CD1c-positive myeloid dendritic cell (primary cell): ENCODE measurements around the gene CPLX1.

Source experiments
- DNase-seq: peaks from one replicate; pipeline ENCODE4 v3.0.0-alpha.2; 2016; ENCODE audit errors: extremely low spot score

The CPLX1 gene

DNA sequence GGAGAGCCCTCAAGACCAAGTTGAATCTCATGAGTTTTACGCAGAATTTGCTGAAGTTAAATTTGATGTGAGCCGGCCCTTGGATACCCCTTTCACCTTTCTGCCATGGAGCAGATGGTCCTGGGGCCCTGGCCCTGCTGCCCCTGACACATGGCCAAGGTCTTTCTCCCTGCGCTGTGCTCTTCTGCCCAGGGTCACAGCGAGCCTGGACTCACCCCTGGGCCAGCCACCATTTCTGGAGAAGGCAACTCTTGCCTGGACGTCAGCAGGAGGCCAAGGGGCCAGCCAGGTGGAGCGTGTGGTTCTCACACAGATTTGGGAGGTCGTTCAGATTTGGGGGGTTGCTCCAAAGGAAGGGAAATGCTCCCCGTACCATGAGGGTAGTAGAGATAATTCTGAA is 90.3 kb downstream of the CPLX1 start:
- DNase-seq, result no peak
